ENCODE results near the gene TRAF7. TPM values are rescaled to one million over a fixed set of nuclear protein-coding genes. Genes with fewer than 3 reads are reported as not detected.

TRAF7 gene
- polyA plus RNA-seq, 3 donors, result 5.9 to 41.9 (median 6.7) TPM

GRCh38 chr16:2206780-2207433 lies 51.3 kb downstream of the TRAF7 start:
- peaks cover 0 to 3% (median 0%) of the 10 kb centered on the region in 7 donors for H3K9me3 Mint-ChIP-seq

GRCh38 chr16:2207872-2208271 lies 52.3 kb downstream of the TRAF7 start:
- intact Hi-C loops (cut with micrococcal nuclease), result loop anchor here (5.0 kb wide), 2 partner anchors 51 to 59 kb away; partner anchors contain the start of genes RNPS1 (in 2 of the 2) and TRAF7 (in 1 of the 2)
- WGBS (ENCODE audit: insufficient coverage), result 98% methylated on average over 7 of the region's 9 CpGs

More at GRCh38 chr16:2206780-2207433, 51.3 kb downstream of the TRAF7 start:
- H3K4me3 Mint-ChIP-seq, result no peak overlapping the region
- Histone ChIP-seq H3K36me3 (replicated peaks in 1 of 2; ENCODE audit: control insufficient read depth in 1 of 2, insufficient read depth in 2 of 2, low read length in 2 of 2) (peaks cover 27 to 35% of the 10 kb centered on the region in 2 donors), H3K9ac (ENCODE audit: insufficient read depth, low read length, poor library complexity, severe bottlenecking) (no peak overlapping the region), H3K4me2 (replicated peaks; ENCODE audit: extremely low read depth, low read length, poor library complexity, severe bottlenecking) (peak overlapping the region; percentile 95), H2AFZ (ENCODE audit: insufficient read depth, low read depth, low read length, poor library complexity, severe bottlenecking) (no peak overlapping the region), H3K79me2 (ENCODE audit: insufficient read depth, low read length) (peaks cover 26% of the 10 kb centered on the region), H3K4me1 (ENCODE audit: control insufficient read depth in 1 of 2, insufficient read depth in 2 of 2, low read length in 2 of 2) (peaks cover 24 to 30% of the 10 kb centered on the region in 2 donors), H3K4me3 (replicated peaks in 1 of 3; ENCODE audit: low read depth in 2 of 3, low read length in 3 of 3) (no peak overlapping the region), H3K27me3 (ENCODE audit: control insufficient read depth in 2 of 2, insufficient read depth in 2 of 2, low read length in 2 of 2) (no peaks in the 10 kb centered on the region), H3K27ac (ENCODE audit: low read depth in 1 of 2, low read length in 2 of 2) (no peak overlapping the region), H4K20me1 (ENCODE audit: insufficient read depth, low read length) (peaks cover 28% of the 10 kb centered on the region), H3K9me3 (replicated peaks in 1 of 2; ENCODE audit: control insufficient read depth in 1 of 2, insufficient read depth in 1 of 2, low read length in 2 of 2) (no peaks in the 10 kb centered on the region)
- H3K4me1 Mint-ChIP-seq, result peaks cover 29% of the 10 kb centered on the region
- peaks cover 0 to 2% (median under 1%) of the 10 kb centered on the region in 3 donors for H3K27me3 Mint-ChIP-seq (ENCODE audit: low read depth in 3 of 3)
- WGBS (ENCODE audit: insufficient coverage), result 93% methylated on average over 20 of the region's 23 CpGs
- H3K36me3 Mint-ChIP-seq, result peaks cover 19 to 39% of the 10 kb centered on the region in 2 donors
- DNase-seq, result no peak
- intact Hi-C loops (cut with micrococcal nuclease), result loop anchor here (5.0 kb wide), 2 partner anchors 50 to 60 kb away; partner anchors contain the start of genes RNPS1 (in 2 of the 2) and TRAF7 (in 1 of the 2)
- H3K27ac Mint-ChIP-seq, result peak overlapping the region in 3 of 7 donors; percentile 59 to 76 (median 75)
- TF ChIP-seq CTCF (IDR thresholded peaks at IDR 0.05), result no peak

More at GRCh38 chr16:2207872-2208271, 52.3 kb downstream of the TRAF7 start:
- Mint-ChIP-seq H3K36me3 (peaks cover 23 to 43% of the 10 kb centered on the region in 2 donors), H3K4me1 (peaks cover 38% of the 10 kb centered on the region), H3K4me3 (no peak overlapping the region), H3K9me3 (peaks cover 0 to 2% (median 0%) of the 10 kb centered on the region in 7 donors), H3K27ac (peak overlapping the region in 2 of 7 donors; percentile 13 to 86), H3K27me3 (ENCODE audit: low read depth in 3 of 3) (peaks cover 0 to 4% (median 2%) of the 10 kb centered on the region in 3 donors)
- Histone ChIP-seq H3K4me1 (ENCODE audit: control insufficient read depth in 1 of 2, insufficient read depth in 2 of 2, low read length in 2 of 2) (peaks cover 34 to 40% of the 10 kb centered on the region in 2 donors), H3K9me3 (replicated peaks in 1 of 2; ENCODE audit: control insufficient read depth in 1 of 2, insufficient read depth in 1 of 2, low read length in 2 of 2) (no peaks in the 10 kb centered on the region), H3K27me3 (ENCODE audit: control insufficient read depth in 2 of 2, insufficient read depth in 2 of 2, low read length in 2 of 2) (no peaks in the 10 kb centered on the region), H3K9ac (ENCODE audit: insufficient read depth, low read length, poor library complexity, severe bottlenecking) (no peak overlapping the region), H3K36me3 (replicated peaks in 1 of 2; ENCODE audit: control insufficient read depth in 1 of 2, insufficient read depth in 2 of 2, low read length in 2 of 2) (peaks cover 29 to 38% of the 10 kb centered on the region in 2 donors), H3K4me3 (replicated peaks in 1 of 3; ENCODE audit: low read depth in 2 of 3, low read length in 3 of 3) (no peak overlapping the region), H4K20me1 (ENCODE audit: insufficient read depth, low read length) (peaks cover 38% of the 10 kb centered on the region), H3K27ac (ENCODE audit: low read depth in 1 of 2, low read length in 2 of 2) (no peak overlapping the region), H3K79me2 (ENCODE audit: insufficient read depth, low read length) (peaks cover 33% of the 10 kb centered on the region), H3K4me2 (replicated peaks; ENCODE audit: extremely low read depth, low read length, poor library complexity, severe bottlenecking) (no peak overlapping the region), H2AFZ (ENCODE audit: insufficient read depth, low read depth, low read length, poor library complexity, severe bottlenecking) (no peak overlapping the region)
- TF ChIP-seq CTCF (IDR thresholded peaks at IDR 0.05), result no peak
- DNase-seq, result no peak

Measured in CD14-positive monocyte (primary cell).